ENCODE data around the gene ZBTB7C. TPM values are rescaled to one million over a fixed set of nuclear protein-coding genes. Genes with fewer than 3 reads are reported as not detected.

Gene ZBTB7C
- total RNA-seq, 1 donor, result not detected

- DNase-seq (ENCODE audit: low read depth), result no peak
- TF ChIP-seq CTCF (IDR thresholded peaks at IDR 0.05; ENCODE audit: insufficient read depth, low read depth, low read length), result no peak
Observed at GRCh38 chr18:48314690-48315089, 94.5 kb downstream of the ZBTB7C start.

GRCh38 chr18:48313792-48314191 is 95.4 kb downstream of the ZBTB7C start:
- DNase-seq (ENCODE audit: low read depth), result no peak
- no peak overlapping the region for H3K4me3 ChIP-seq (ENCODE audit: low read depth, low read length)
- no peak for TF ChIP-seq CTCF (IDR thresholded peaks at IDR 0.05; ENCODE audit: insufficient read depth, low read depth, low read length)

More at GRCh38 chr18:48314690-48315089, 94.5 kb downstream of the ZBTB7C start:
- H3K4me3 ChIP-seq (ENCODE audit: low read depth, low read length), result no peak overlapping the region

GRCh38 chr18:48312066-48312465 is 97.1 kb downstream of the ZBTB7C start:
- no peak overlapping the region for H3K4me3 ChIP-seq (ENCODE audit: low read depth, low read length)
- no peak for TF ChIP-seq CTCF (IDR thresholded peaks at IDR 0.05; ENCODE audit: insufficient read depth, low read depth, low read length)

GRCh38 chr18:48310999-48311398 is 98.2 kb downstream of the ZBTB7C start:
- H3K4me3 ChIP-seq (ENCODE audit: low read depth, low read length), result no peak overlapping the region
- no peak for TF ChIP-seq CTCF (IDR thresholded peaks at IDR 0.05; ENCODE audit: insufficient read depth, low read depth, low read length)

More at GRCh38 chr18:48312066-48312465, 97.1 kb downstream of the ZBTB7C start:
- no peak for DNase-seq (ENCODE audit: low read depth)

GRCh38 chr18:48310353-48310752 is 98.8 kb downstream of the ZBTB7C start:
- no peak for DNase-seq (ENCODE audit: low read depth)
- no peak overlapping the region for H3K4me3 ChIP-seq (ENCODE audit: low read depth, low read length)
- no peak for TF ChIP-seq CTCF (IDR thresholded peaks at IDR 0.05; ENCODE audit: insufficient read depth, low read depth, low read length)

More at GRCh38 chr18:48310999-48311398, 98.2 kb downstream of the ZBTB7C start:
- DNase-seq (ENCODE audit: low read depth), result no peak

- H3K4me3 ChIP-seq (ENCODE audit: low read depth, low read length), result no peak overlapping the region
- no peak for DNase-seq (ENCODE audit: low read depth)
- TF ChIP-seq CTCF (IDR thresholded peaks at IDR 0.05; ENCODE audit: insufficient read depth, low read depth, low read length), result no peak
Observed at GRCh38 chr18:48308755-48309575, 100.2 kb downstream of the ZBTB7C start.
